Measurements from ENCODE around the gene MAD1L1.

Gene MAD1L1

GRCh38 chr7:1812509-1813393, 420.0 kb downstream of the MAD1L1 start:
- H3K4me2 ChIP-seq (ENCODE audit: low read length), result no peak overlapping the region
- H3K27ac ChIP-seq (ENCODE audit: low read depth, low read length), result no peak overlapping the region
- no peaks in the 10 kb centered on the region for H3K9me3 ChIP-seq (ENCODE audit: control insufficient read depth, insufficient read depth, low read length)
- no peak for TF ChIP-seq EZH2phosphoT487 (IDR thresholded peaks at IDR 0.05; ENCODE audit: borderline replicate concordance, low read length)
- no peaks in the 10 kb centered on the region for H4K20me1 ChIP-seq (ENCODE audit: control insufficient read depth, insufficient read depth, low read depth, low read length)
- H3F3A ChIP-seq (ENCODE audit: control insufficient read depth, insufficient read depth), result no peaks in the 10 kb centered on the region
- no peaks in the 10 kb centered on the region for H3K36me3 ChIP-seq (ENCODE audit: control insufficient read depth, low read length)
- H3K79me2 ChIP-seq (ENCODE audit: control insufficient read depth, low read length), result no peaks in the 10 kb centered on the region
- no peaks in the 10 kb centered on the region for H3K27me3 ChIP-seq (ENCODE audit: control insufficient read depth, low read length)
- H3K4me3 ChIP-seq (ENCODE audit: low read length), result no peak overlapping the region
- no peaks in the 10 kb centered on the region for H3K4me1 ChIP-seq (ENCODE audit: control insufficient read depth, low read length)
- no peaks in the 10 kb centered on the region for H3K9me2 ChIP-seq (replicated peaks; ENCODE audit: control insufficient read depth, low read length)

GRCh38 chr7:1811850-1812508, 420.8 kb downstream of the MAD1L1 start:
- no peaks in the 10 kb centered on the region for H3K79me2 ChIP-seq (ENCODE audit: control insufficient read depth, low read length)
- H3K27ac ChIP-seq (ENCODE audit: low read depth, low read length), result no peak overlapping the region
- no peaks in the 10 kb centered on the region for H3F3A ChIP-seq (ENCODE audit: control insufficient read depth, insufficient read depth)
- no peak for TF ChIP-seq EZH2phosphoT487 (IDR thresholded peaks at IDR 0.05; ENCODE audit: borderline replicate concordance, low read length)
- TF ChIP-seq CTCF (IDR thresholded peaks at IDR 0.05; ENCODE audit: low read depth, low read length, poor library complexity, severe bottlenecking), result no peak
- H3K4me3 ChIP-seq (ENCODE audit: low read length), result no peak overlapping the region
- no peaks in the 10 kb centered on the region for H3K27me3 ChIP-seq (ENCODE audit: control insufficient read depth, low read length)
- no peak overlapping the region for H3K4me2 ChIP-seq (ENCODE audit: low read length)
- no peaks in the 10 kb centered on the region for H3K9me2 ChIP-seq (replicated peaks; ENCODE audit: control insufficient read depth, low read length)
- H3K4me1 ChIP-seq (ENCODE audit: control insufficient read depth, low read length), result no peaks in the 10 kb centered on the region
- no peaks in the 10 kb centered on the region for H3K36me3 ChIP-seq (ENCODE audit: control insufficient read depth, low read length)
- H4K20me1 ChIP-seq (ENCODE audit: control insufficient read depth, insufficient read depth, low read depth, low read length), result no peaks in the 10 kb centered on the region
- no peaks in the 10 kb centered on the region for H3K9me3 ChIP-seq (ENCODE audit: control insufficient read depth, insufficient read depth, low read length)

GRCh38 chr7:1810961-1811849, 421.5 kb downstream of the MAD1L1 start:
- TF ChIP-seq CTCF (IDR thresholded peaks at IDR 0.05; ENCODE audit: low read depth, low read length, poor library complexity, severe bottlenecking), result no peak
- no peak for TF ChIP-seq EZH2phosphoT487 (IDR thresholded peaks at IDR 0.05; ENCODE audit: borderline replicate concordance, low read length)
- H3K4me2 ChIP-seq (ENCODE audit: low read length), result no peak overlapping the region
- no peak overlapping the region for H3K4me3 ChIP-seq (ENCODE audit: low read length)
- H3K4me1 ChIP-seq (ENCODE audit: control insufficient read depth, low read length), result no peaks in the 10 kb centered on the region
- no peaks in the 10 kb centered on the region for H3K9me2 ChIP-seq (replicated peaks; ENCODE audit: control insufficient read depth, low read length)
- no peak overlapping the region for H3K27ac ChIP-seq (ENCODE audit: low read depth, low read length)
- H3F3A ChIP-seq (ENCODE audit: control insufficient read depth, insufficient read depth), result no peaks in the 10 kb centered on the region
- no peaks in the 10 kb centered on the region for H3K27me3 ChIP-seq (ENCODE audit: control insufficient read depth, low read length)
- H4K20me1 ChIP-seq (ENCODE audit: control insufficient read depth, insufficient read depth, low read depth, low read length), result no peaks in the 10 kb centered on the region
- no peaks in the 10 kb centered on the region for H3K9me3 ChIP-seq (ENCODE audit: control insufficient read depth, insufficient read depth, low read length)
- no peaks in the 10 kb centered on the region for H3K79me2 ChIP-seq (ENCODE audit: control insufficient read depth, low read length)
- no peaks in the 10 kb centered on the region for H3K36me3 ChIP-seq (ENCODE audit: control insufficient read depth, low read length)
